Measurements from ENCODE around the gene TRIM2. TPM values are rescaled to one million over a fixed set of nuclear protein-coding genes. Genes with fewer than 3 reads are reported as not detected.

Gene TRIM2
- total RNA-seq, 2 donors from 2014 or later = 31.3 to 42.0 TPM

DNA sequence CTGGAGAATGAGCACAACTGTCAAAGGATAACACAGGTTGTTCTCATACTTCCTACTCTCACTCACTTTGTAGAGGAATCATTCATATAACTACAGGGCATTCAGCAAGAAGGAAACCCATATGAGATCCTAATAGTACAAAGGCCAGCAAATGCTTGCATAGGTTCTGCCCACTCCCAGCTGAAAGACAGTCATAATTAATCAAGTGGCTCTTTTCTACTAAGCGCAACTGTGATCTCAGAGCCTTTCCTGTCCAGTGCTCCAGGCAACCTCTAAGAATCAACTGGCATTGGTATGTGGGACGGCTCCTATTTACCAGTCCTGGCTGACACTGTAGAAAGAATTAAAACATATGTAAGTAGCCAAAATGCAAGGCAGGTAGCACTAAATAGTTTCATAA is 121.3 kb downstream of the TRIM2 start:
- intact Hi-C loops (cut with DNase I) = no loop called here
- peaks cover 0 to 12% of the 10 kb centered on the region in 2 donors for H3K36me3 ChIP-seq (replicated peaks in 1 of 2; ENCODE audit: insufficient read depth in 1 of 2, low read depth in 2 of 2)
- no peak overlapping the region for H3K4me3 ChIP-seq
- no peaks in the 10 kb centered on the region for H3K27me3 ChIP-seq
- H3K27ac ChIP-seq = no peak overlapping the region
- DNase-seq (no peak), ATAC-seq (no peak)
- no peaks in the 10 kb centered on the region for H3K9me3 ChIP-seq
- no peak for TF ChIP-seq POLR2A (IDR thresholded peaks at IDR 0.05)
- TF ChIP-seq, protein P1, sequence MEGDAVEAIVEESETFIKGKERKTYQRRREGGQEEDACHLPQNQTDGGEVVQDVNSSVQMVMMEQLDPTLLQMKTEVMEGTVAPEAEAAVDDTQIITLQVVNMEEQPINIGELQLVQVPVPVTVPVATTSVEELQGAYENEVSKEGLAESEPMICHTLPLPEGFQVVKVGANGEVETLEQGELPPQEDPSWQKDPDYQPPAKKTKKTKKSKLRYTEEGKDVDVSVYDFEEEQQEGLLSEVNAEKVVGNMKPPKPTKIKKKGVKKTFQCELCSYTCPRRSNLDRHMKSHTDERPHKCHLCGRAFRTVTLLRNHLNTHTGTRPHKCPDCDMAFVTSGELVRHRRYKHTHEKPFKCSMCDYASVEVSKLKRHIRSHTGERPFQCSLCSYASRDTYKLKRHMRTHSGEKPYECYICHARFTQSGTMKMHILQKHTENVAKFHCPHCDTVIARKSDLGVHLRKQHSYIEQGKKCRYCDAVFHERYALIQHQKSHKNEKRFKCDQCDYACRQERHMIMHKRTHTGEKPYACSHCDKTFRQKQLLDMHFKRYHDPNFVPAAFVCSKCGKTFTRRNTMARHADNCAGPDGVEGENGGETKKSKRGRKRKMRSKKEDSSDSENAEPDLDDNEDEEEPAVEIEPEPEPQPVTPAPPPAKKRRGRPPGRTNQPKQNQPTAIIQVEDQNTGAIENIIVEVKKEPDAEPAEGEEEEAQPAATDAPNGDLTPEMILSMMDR (IDR thresholded peaks at IDR 0.05) = no peak
- 100% methylated on average over 2 of the region's 2 CpGs for WGBS, 2 donors
- no peaks in the 10 kb centered on the region for H3K4me1 ChIP-seq

DNA sequence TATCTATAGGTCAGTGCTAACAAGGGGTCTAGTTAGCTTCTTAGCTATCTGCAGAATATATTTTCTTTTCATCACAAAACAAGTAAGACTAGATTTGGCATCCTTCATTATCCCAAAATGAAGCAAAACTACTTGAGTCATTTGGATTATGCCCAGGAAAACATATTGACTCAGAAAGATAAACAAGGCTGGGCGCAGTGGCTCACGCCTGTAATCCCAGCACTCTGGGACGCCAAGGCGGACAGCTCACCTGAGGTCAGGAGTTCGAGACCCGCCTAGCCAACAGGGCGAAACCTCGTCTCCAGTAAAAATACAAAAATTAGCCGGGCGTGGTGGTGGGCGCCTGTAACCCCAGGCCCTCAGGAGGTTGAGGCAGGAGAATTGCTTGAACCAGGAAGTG is 122.3 kb downstream of the TRIM2 start:
- no peak overlapping the region for H3K27ac ChIP-seq
- no peak for TF ChIP-seq POLR2A (IDR thresholded peaks at IDR 0.05)
- TF ChIP-seq, protein P1 (IDR thresholded peaks at IDR 0.05) = no peak
- 85 to 87% methylated on average over 11 of the region's 11 CpGs for WGBS, 2 donors
- DNase-seq (no peak), ATAC-seq (no peak)
- H3K4me3 ChIP-seq = no peak overlapping the region
- no peaks in the 10 kb centered on the region for H3K27me3 ChIP-seq
- intact Hi-C loops (cut with DNase I) = no loop called here
- no peaks in the 10 kb centered on the region for H3K9me3 ChIP-seq
- peaks cover 0 to 12% of the 10 kb centered on the region in 2 donors for H3K36me3 ChIP-seq (replicated peaks in 1 of 2; ENCODE audit: insufficient read depth in 1 of 2, low read depth in 2 of 2)
- H3K4me1 ChIP-seq = no peaks in the 10 kb centered on the region

DNA sequence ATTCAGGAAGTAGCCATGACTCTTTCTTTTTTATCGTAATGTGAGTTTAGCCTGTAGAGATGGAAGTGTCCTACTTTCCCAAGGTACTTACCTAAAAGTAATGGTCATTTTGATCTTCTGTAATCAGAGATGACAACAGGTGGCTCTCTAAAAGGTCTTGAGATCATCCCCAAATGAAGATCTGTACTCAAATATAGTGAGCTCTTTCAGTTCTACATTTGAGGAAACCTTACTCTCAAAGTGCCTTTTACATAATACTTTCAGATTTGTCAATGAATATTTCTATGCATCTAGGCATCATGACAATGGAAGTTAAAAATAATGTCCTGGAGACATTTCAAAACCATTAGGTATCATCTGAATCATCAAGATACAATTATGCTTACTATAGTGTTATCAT is 123.0 kb downstream of the TRIM2 start:
- TF ChIP-seq, protein P1 (IDR thresholded peaks at IDR 0.05) = no peak
- TF ChIP-seq POLR2A (IDR thresholded peaks at IDR 0.05) = no peak

DNA sequence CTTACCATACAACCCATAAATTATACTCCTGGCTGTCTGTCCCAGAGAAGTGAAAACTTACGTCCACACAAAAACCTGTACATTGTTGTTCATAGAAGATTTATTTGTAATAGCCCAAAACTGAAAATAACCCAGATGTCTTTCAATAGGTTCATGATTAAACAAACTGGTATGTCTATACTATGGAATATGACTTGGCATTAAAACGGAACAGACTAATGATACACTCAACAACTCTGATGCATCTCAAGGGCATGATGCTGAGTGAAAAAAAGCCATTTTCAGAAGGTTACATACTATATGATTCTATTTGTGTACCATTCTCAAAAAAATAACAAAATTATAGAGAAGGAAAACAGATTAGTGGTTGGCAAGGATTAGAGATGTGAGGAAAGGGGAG is 128.7 kb downstream of the TRIM2 start:
- intact Hi-C loops (cut with DNase I) = no loop called here
- 91 to 100% methylated on average over 2 of the region's 2 CpGs for WGBS, 2 donors
- Histone ChIP-seq H3K4me1 (no peaks in the 10 kb centered on the region), H3K9me3 (no peaks in the 10 kb centered on the region), H3K27me3 (no peaks in the 10 kb centered on the region), H3K27ac (no peak overlapping the region), H3K36me3 (replicated peaks in 1 of 2; ENCODE audit: insufficient read depth in 1 of 2, low read depth in 2 of 2) (peaks cover 0 to 8% of the 10 kb centered on the region in 2 donors), H3K4me3 (no peak overlapping the region)
- TF ChIP-seq POLR2A (IDR thresholded peaks at IDR 0.05) = no peak
- TF ChIP-seq, protein P1 (IDR thresholded peaks at IDR 0.05) = no peak
- ATAC-seq = no peak
- DNase-seq = no peak

More for the DNA sequence above, 123.0 kb downstream of the TRIM2 start:
- Histone ChIP-seq H3K4me1 (no peaks in the 10 kb centered on the region), H3K27me3 (no peaks in the 10 kb centered on the region), H3K4me3 (no peak overlapping the region), H3K9me3 (no peaks in the 10 kb centered on the region), H3K27ac (no peak overlapping the region), H3K36me3 (replicated peaks in 1 of 2; ENCODE audit: insufficient read depth in 1 of 2, low read depth in 2 of 2) (peaks cover 0 to 12% of the 10 kb centered on the region in 2 donors)
- no peak for ATAC-seq
- 74 to 86% methylated on average over 1 of the region's 1 CpG for WGBS, 2 donors
- no peak for DNase-seq
- intact Hi-C loops (cut with DNase I) = no loop called here

DNA sequence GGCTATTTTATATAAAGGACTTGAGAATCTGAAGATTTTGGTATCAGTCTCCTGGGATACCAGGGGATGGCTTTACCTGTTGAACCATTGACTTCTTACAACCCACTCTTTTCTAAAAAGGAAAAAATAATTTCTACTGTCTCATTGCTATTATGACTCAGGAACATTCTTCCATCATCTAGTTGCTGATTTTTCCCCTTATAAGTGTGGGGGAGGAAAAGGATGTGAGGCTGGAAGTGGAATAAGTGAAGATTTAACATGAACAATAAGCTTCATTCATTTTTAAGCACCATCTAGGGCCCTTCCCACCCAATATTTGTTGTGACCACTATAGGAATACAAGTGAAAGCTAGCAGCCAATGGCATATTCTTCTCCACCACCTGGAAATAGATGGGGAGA is 129.6 kb downstream of the TRIM2 start:
- no peak for TF ChIP-seq POLR2A (IDR thresholded peaks at IDR 0.05)
- TF ChIP-seq, protein P1 (IDR thresholded peaks at IDR 0.05) = no peak
- Histone ChIP-seq H3K4me1 (no peaks in the 10 kb centered on the region), H3K9me3 (no peaks in the 10 kb centered on the region), H3K4me3 (no peak overlapping the region), H3K27me3 (no peaks in the 10 kb centered on the region), H3K36me3 (replicated peaks in 1 of 2; ENCODE audit: insufficient read depth in 1 of 2, low read depth in 2 of 2) (peaks cover 0 to 6% of the 10 kb centered on the region in 2 donors), H3K27ac (no peak overlapping the region)
- intact Hi-C loops (cut with DNase I) = no loop called here
- DNase-seq (no peak), ATAC-seq (no peak)

Data from body of pancreas (tissue), 4 donors.